Naive B cell (primary cell): Measurements from ENCODE around the gene PTPN4. TPM values are rescaled to one million over a fixed set of nuclear protein-coding genes. Genes with fewer than 3 reads are reported as not detected.

Source experiments
- ATAC-seq, 2 donors: fragments of 150-1000 bp; cut with Tn5 transposase; 2 replicates each; pipeline ENCODE4 v1.10.0; 2021; ENCODE audit warnings: low read depth in 2 of 2, mild to moderate bottlenecking in 2 of 2, moderate library complexity in 2 of 2
- DNase-seq: peaks from one replicate; pipeline ENCODE4 v3.0.0; 2022
- H3K27ac Mint-ChIP-seq, 6 donors: one replicate each; pipeline ENCODE4 v1.8.0; 2020 to 2022; ENCODE audit warnings: mild to moderate bottlenecking in 6 of 6, mixed read lengths in 6 of 6, moderate library complexity in 5 of 6, inconsistent platforms in 2 of 6
- H3K27me3 Mint-ChIP-seq, 3 donors: one replicate each; pipeline ENCODE4 v1.8.0; 2021 to 2022; ENCODE audit warnings: mixed read lengths in 3 of 3, mild to moderate bottlenecking in 1 of 3
- H3K36me3 Mint-ChIP-seq, 2 donors: one replicate each; pipeline ENCODE4 v1.8.0; 2020 to 2022; ENCODE audit warnings: mixed read lengths in 2 of 2, inconsistent platforms in 1 of 2, mild to moderate bottlenecking in 1 of 2
- H3K4me1 Mint-ChIP-seq, 3 donors: one replicate each; pipeline ENCODE4 v1.8.0; 2020 to 2022; ENCODE audit warnings: mixed read lengths in 3 of 3, inconsistent platforms in 1 of 3, mild to moderate bottlenecking in 1 of 3, moderate library complexity in 1 of 3
- H3K4me3 Mint-ChIP-seq, 8 donors: one replicate each; pipeline ENCODE4 v1.8.0; 2020 to 2022; ENCODE audit warnings: mild to moderate bottlenecking in 8 of 8, mixed read lengths in 8 of 8, moderate library complexity in 8 of 8, inconsistent platforms in 2 of 8
- H3K9me3 Mint-ChIP-seq, 7 donors: one replicate each; pipeline ENCODE4 v1.8.0; 2020 to 2022; ENCODE audit warnings: mixed read lengths in 7 of 7, mild to moderate bottlenecking in 5 of 7, inconsistent platforms in 2 of 7, moderate library complexity in 1 of 7
- polyA plus RNA-seq, 6 donors: library from polyadenylated mRNA; unstranded; fragments of 300-500 nt; fragmentation: Illumina TruSeq; gene quantifications; one replicate each; pipeline ENCODE4 v1.2.3, GENCODE V29; 2021; ENCODE audit warnings: low read depth in 6 of 6

The PTPN4 gene
- polyA plus RNA-seq, 6 donors from 2014 or later, result 6.6 to 30.3 (median 25.5) TPM

- no peak for ATAC-seq
- no peak for DNase-seq
- Mint-ChIP-seq H3K36me3 (peaks cover 18 to 22% of the 10 kb centered on the region in 2 donors), H3K4me1 (peaks cover 0 to 4% (median 0%) of the 10 kb centered on the region in 3 donors), H3K4me3 (no peak overlapping the region), H3K9me3 (no peaks in the 10 kb centered on the region), H3K27ac (no peak overlapping the region), H3K27me3 (no peaks in the 10 kb centered on the region)
Measured at GRCh38 chr2:119939915-119940314, 180.2 kb downstream of the PTPN4 start.

DNA sequence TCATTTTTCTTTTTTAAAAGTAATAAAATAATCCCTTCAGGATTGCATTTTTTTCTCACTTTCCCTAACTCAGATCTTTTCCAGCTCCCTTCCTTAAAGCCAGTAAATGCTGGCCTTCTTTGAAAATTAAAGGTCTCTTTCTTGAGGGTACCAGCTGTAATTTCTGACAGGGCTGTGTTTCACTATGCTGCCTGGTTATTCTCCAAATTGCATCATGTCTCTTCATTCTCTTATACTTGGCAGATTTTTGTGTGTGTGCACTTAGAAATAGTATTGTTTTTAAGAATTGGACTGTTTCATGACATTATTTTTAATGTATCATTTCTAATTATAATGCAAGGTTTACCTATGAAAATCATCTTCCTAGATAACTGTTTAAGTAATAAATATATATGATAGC, 181.1 kb downstream of the PTPN4 start:
- H3K27ac Mint-ChIP-seq, result no peak overlapping the region
- H3K4me1 Mint-ChIP-seq, result peaks cover 0 to 4% (median 0%) of the 10 kb centered on the region in 3 donors
- H3K4me3 Mint-ChIP-seq, result no peak overlapping the region
- no peaks in the 10 kb centered on the region for H3K9me3 Mint-ChIP-seq
- peaks cover 12 to 15% of the 10 kb centered on the region in 2 donors for H3K36me3 Mint-ChIP-seq
- DNase-seq (no peak), ATAC-seq (no peak)
- H3K27me3 Mint-ChIP-seq, result no peaks in the 10 kb centered on the region

DNA sequence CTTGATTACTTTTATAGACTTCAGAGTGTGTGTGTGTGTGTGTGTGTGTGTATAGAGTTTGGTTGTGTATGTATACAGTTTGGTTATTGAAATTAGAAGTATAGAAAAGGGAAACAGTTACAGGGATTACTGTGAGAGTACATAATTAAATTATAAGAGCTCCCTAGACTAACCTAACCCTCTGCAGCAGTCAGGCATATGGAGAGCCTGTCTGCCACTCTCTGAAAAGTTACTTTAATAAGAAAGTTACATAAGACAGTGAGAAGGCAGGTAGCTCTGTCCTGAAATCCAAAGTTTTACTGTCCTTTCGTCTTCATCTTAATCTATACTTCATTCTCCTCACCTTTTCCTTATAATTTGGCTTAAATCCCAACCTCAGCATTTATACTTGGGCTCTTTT, 181.7 kb downstream of the PTPN4 start:
- Mint-ChIP-seq H3K27ac (peak overlapping the region in 1 of 6 donors; percentile 44), H3K27me3 (no peaks in the 10 kb centered on the region), H3K4me1 (peaks cover 0 to 4% (median 0%) of the 10 kb centered on the region in 3 donors), H3K36me3 (peaks cover 8 to 11% of the 10 kb centered on the region in 2 donors), H3K9me3 (no peaks in the 10 kb centered on the region), H3K4me3 (no peak overlapping the region)
- DNase-seq (no peak), ATAC-seq (no peak)

DNA sequence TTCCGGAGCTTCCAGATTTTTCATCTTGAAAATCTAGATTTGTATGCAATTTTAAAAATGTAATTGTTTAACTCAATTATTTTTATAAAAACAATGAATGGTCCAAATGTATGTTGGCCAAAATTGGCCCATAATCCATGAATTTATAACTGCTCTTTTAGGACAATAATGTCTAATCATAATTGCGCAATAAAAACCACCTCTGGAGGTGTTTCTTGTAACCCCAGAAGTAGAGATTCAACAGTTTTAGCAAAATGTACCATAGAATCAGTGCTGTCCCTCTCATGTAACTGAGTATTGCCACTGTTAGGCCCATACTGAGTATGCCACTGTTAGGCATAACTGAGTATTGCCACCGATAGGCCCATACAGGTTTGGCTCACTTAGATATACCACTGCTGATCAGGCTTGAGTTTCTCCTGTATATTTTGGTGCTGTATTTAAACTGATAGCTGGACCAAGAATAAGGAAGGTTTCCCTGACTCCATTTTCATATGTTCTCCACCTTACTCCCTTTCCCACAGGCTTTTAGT, 182.3 kb downstream of the PTPN4 start:
- Mint-ChIP-seq H3K36me3 (peaks cover 2 to 7% of the 10 kb centered on the region in 2 donors), H3K4me3 (no peak overlapping the region), H3K27me3 (no peaks in the 10 kb centered on the region), H3K4me1 (peaks cover 0 to 4% (median 0%) of the 10 kb centered on the region in 3 donors), H3K9me3 (no peaks in the 10 kb centered on the region), H3K27ac (peak overlapping the region in 1 of 6 donors; percentile 53)
- ATAC-seq, result no peak
- DNase-seq, result no peak

GRCh38 chr2:119943058-119943457, 183.3 kb downstream of the PTPN4 start:
- Mint-ChIP-seq H3K27ac (peak overlapping the region in 2 of 6 donors; percentile 10 to 12), H3K4me1 (peaks cover 0 to 4% (median 0%) of the 10 kb centered on the region in 3 donors), H3K36me3 (peaks cover 0 to 7% of the 10 kb centered on the region in 2 donors), H3K4me3 (no peak overlapping the region), H3K27me3 (no peaks in the 10 kb centered on the region), H3K9me3 (no peaks in the 10 kb centered on the region)
- ATAC-seq (no peak), DNase-seq (no peak)

DNA sequence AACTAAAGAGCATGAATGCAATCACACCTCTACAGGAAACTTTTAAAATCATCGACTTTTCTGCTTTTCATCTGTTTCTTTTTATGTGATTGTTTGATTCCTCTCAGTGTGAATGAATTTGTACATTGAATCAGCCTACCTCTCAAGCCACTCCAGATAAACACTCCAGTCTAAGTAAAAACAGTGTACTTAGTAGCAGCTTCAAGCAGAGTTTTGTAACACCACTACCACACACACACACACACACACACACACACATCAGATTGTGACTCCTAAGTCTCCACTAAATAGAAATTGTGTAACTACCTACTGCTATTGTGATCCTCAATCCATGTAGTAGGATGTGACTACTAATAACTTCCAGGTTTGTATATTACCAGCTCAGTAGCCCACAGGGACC, 187.8 kb downstream of the PTPN4 start:
- Mint-ChIP-seq H3K4me3 (no peak overlapping the region), H3K27ac (peak overlapping the region in 1 of 6 donors; percentile 57), H3K4me1 (no peaks in the 10 kb centered on the region), H3K9me3 (no peaks in the 10 kb centered on the region), H3K27me3 (no peaks in the 10 kb centered on the region), H3K36me3 (peaks cover 5 to 14% of the 10 kb centered on the region in 2 donors)
- no peak for ATAC-seq
- DNase-seq, result no peak

GRCh38 chr2:119950966-119951365, 191.2 kb downstream of the PTPN4 start:
- Mint-ChIP-seq H3K27ac (no peak overlapping the region), H3K36me3 (peaks cover 29 to 34% of the 10 kb centered on the region in 2 donors), H3K4me3 (no peak overlapping the region), H3K27me3 (no peaks in the 10 kb centered on the region), H3K4me1 (no peaks in the 10 kb centered on the region), H3K9me3 (no peaks in the 10 kb centered on the region)
- ATAC-seq (no peak), DNase-seq (no peak)

GRCh38 chr2:119958670-119959268, 199.0 kb downstream of the PTPN4 start:
- DNase-seq (no peak), ATAC-seq (no peak)
- H3K4me1 Mint-ChIP-seq, result no peaks in the 10 kb centered on the region
- no peaks in the 10 kb centered on the region for H3K9me3 Mint-ChIP-seq
- peaks cover 21 to 33% of the 10 kb centered on the region in 2 donors for H3K36me3 Mint-ChIP-seq
- H3K27me3 Mint-ChIP-seq, result no peaks in the 10 kb centered on the region
- no peak overlapping the region for H3K27ac Mint-ChIP-seq
- H3K4me3 Mint-ChIP-seq, result no peak overlapping the region

DNA sequence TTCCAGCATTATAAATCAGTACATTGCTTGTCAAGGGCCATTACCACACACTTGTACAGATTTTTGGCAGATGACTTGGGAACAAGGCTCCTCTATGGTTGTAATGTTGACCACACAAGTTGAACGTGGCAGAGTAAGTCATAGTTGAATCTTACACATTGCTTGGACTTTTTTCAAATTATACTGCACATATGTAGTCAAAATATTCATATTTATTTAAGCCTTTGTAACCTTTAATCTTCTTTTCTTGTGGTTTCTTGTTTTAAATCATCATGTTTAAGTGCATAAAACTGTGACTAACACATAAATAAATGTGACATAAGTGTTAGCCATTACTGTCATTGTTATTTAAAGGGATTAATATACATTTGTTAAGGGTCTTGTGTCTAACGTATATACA, 201.1 kb downstream of the PTPN4 start:
- H3K4me1 Mint-ChIP-seq, result no peaks in the 10 kb centered on the region
- ATAC-seq (no peak), DNase-seq (no peak)
- H3K36me3 Mint-ChIP-seq, result peaks cover 22 to 31% of the 10 kb centered on the region in 2 donors
- no peak overlapping the region for H3K27ac Mint-ChIP-seq
- H3K27me3 Mint-ChIP-seq, result no peaks in the 10 kb centered on the region
- H3K4me3 Mint-ChIP-seq, result no peak overlapping the region
- H3K9me3 Mint-ChIP-seq, result no peaks in the 10 kb centered on the region

- Mint-ChIP-seq H3K27me3 (no peaks in the 10 kb centered on the region), H3K4me3 (no peak overlapping the region), H3K27ac (no peak overlapping the region), H3K36me3 (peaks cover 0 to 5% of the 10 kb centered on the region in 2 donors), H3K4me1 (no peaks in the 10 kb centered on the region), H3K9me3 (peaks cover 0 to 6% (median 0%) of the 10 kb centered on the region in 7 donors)
- ATAC-seq (no peak), DNase-seq (no peak)
Measured at GRCh38 chr2:119981896-119982295, 222.2 kb downstream of the PTPN4 start.

DNA sequence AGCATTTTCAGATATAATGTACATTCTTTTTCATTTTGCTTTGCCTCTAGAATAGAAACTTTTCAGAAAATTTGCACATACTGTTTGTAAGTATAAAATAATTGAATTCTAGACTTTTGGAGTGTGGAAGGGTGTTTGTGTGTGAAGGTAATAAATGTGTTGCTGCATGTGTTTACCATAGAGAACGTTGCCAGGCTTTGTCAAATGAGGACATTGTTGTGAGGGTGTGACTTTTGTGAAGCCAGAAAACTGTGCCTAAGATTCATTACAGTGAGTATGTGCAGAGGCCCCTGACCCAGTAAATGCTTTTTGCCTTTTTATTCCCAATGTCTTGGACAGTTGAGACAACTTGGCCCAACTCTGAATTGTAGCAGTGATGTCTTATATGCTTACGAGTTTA, 222.8 kb downstream of the PTPN4 start:
- Mint-ChIP-seq H3K4me3 (no peak overlapping the region), H3K27ac (no peak overlapping the region), H3K4me1 (no peaks in the 10 kb centered on the region), H3K27me3 (no peaks in the 10 kb centered on the region), H3K9me3 (peaks cover 0 to 6% (median 0%) of the 10 kb centered on the region in 7 donors), H3K36me3 (no peaks in the 10 kb centered on the region)
- DNase-seq (no peak), ATAC-seq (no peak)

- DNase-seq (no peak), ATAC-seq (no peak)
- H3K9me3 Mint-ChIP-seq, result peaks cover 0 to 6% (median 0%) of the 10 kb centered on the region in 7 donors
- no peaks in the 10 kb centered on the region for H3K27me3 Mint-ChIP-seq
- H3K36me3 Mint-ChIP-seq, result no peaks in the 10 kb centered on the region
- H3K4me3 Mint-ChIP-seq, result no peak overlapping the region
- H3K27ac Mint-ChIP-seq, result peak overlapping the region in 1 of 6 donors; percentile 32
- H3K4me1 Mint-ChIP-seq, result no peaks in the 10 kb centered on the region
Measured at GRCh38 chr2:119983108-119983507, 223.4 kb downstream of the PTPN4 start.

DNA sequence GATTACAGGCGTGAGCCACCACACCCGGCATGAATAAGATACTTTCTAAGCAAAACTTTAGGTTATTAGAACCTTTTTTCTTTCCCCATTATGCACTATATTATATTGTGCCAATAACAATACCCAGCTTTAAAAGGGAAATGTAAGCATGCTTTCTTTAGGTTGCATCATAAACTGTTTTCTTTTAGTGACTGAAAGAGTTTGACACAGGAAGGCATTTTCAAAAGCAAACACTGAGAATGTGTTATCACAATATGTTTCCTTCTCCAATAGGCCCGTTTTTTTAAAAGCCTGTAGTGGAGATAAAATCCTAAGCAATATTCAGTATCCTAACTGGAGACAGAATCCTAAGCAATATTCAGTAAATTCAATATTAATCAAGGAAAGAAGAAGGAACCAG, 236.4 kb downstream of the PTPN4 start:
- Mint-ChIP-seq H3K27ac (no peak overlapping the region), H3K4me1 (no peaks in the 10 kb centered on the region), H3K9me3 (no peaks in the 10 kb centered on the region), H3K36me3 (no peaks in the 10 kb centered on the region), H3K4me3 (no peak overlapping the region), H3K27me3 (peaks cover 0 to 6% (median 1%) of the 10 kb centered on the region in 3 donors)
- ATAC-seq, result no peak
- DNase-seq, result no peak
